GM19438 (cell line): ENCODE results near the gene ZNF668.
"Not testable (repeated sequence)": the region's sequence is repeated elsewhere in the genome, so short reads cannot be mapped to it uniquely, and the experiment has no call there.

ENCODE experiments used
- ATAC-seq: cut with Tn5 transposase; IDR thresholded peaks from one replicate; pipeline ENCODE4 v1.9.1; 2021; ENCODE audit warnings: low read depth; ENCODE audit not compliant: unreplicated experiment

Gene ZNF668

GRCh38 chr16:31100876-31101641 lies 27.0 kb upstream of the ZNF668 start:
- ATAC-seq, result not testable (repeated sequence)

GRCh38 chr16:31099860-31100638 lies 26.0 kb upstream of the ZNF668 start:
- no peak for ATAC-seq

GRCh38 chr16:31094424-31095120 lies 20.5 kb upstream of the ZNF668 start, which contains the start of gene VKORC1:
TSS of gene VKORC1 (minus strand) at chr16:31094797. CDS start at chr16:31094729, 68 bp downstream.
- ATAC-seq, result peak; percentile 82

- no peak for ATAC-seq
Observed at GRCh38 chr16:31094088-31094423, 20.0 kb upstream of the ZNF668 start.

GRCh38 chr16:31093132-31093703 lies 19.2 kb upstream of the ZNF668 start:
- no peak for ATAC-seq

- ATAC-seq, result no peak
Observed at GRCh38 chr16:31092330-31092729, 18.3 kb upstream of the ZNF668 start.

- ATAC-seq, result no peak
Observed at GRCh38 chr16:31090540-31090939, 16.5 kb upstream of the ZNF668 start.

GRCh38 chr16:31089199-31089598 lies 15.2 kb upstream of the ZNF668 start:
- no peak for ATAC-seq

GRCh38 chr16:31088459-31089183 lies 14.6 kb upstream of the ZNF668 start, which contains the start of gene PRSS53:
TSS of gene PRSS53 (minus strand) at chr16:31088943. CDS start at chr16:31088809, 134 bp downstream.
- ATAC-seq, result no peak

GRCh38 chr16:31087971-31088370 lies 13.9 kb upstream of the ZNF668 start:
- no peak for ATAC-seq

GRCh38 chr16:31087481-31087880 lies 13.4 kb upstream of the ZNF668 start:
- no peak for ATAC-seq

- no peak for ATAC-seq
Observed at GRCh38 chr16:31086629-31086906, 12.5 kb upstream of the ZNF668 start.

GRCh38 chr16:31085873-31086628 lies 12.0 kb upstream of the ZNF668 start:
- ATAC-seq, result no peak

- ATAC-seq, result no peak
Observed at GRCh38 chr16:31085411-31085810, 11.4 kb upstream of the ZNF668 start.

GRCh38 chr16:31084584-31085302 lies 10.7 kb upstream of the ZNF668 start:
- ATAC-seq, result no peak

- no peak for ATAC-seq
Observed at GRCh38 chr16:31083981-31084380, 9.9 kb upstream of the ZNF668 start.

- ATAC-seq, result no peak
Observed at GRCh38 chr16:31083556-31083955, 9.5 kb upstream of the ZNF668 start.

- no peak for ATAC-seq
Observed at GRCh38 chr16:31083081-31083480, 9.0 kb upstream of the ZNF668 start.
